Hippocampal formation (tissue), 2 donors: ENCODE results near the gene SLC47A2.
"Not testable (repeated sequence)": the region's sequence is repeated elsewhere in the genome, so short reads cannot be mapped to it uniquely, and the experiment has no call there.

Experiments
- DNase-seq, 2 donors: peaks; one replicate each; lab custom pipeline; 2025; lab: John Stamatoyannopoulos, UW

SLC47A2 gene

DNA sequence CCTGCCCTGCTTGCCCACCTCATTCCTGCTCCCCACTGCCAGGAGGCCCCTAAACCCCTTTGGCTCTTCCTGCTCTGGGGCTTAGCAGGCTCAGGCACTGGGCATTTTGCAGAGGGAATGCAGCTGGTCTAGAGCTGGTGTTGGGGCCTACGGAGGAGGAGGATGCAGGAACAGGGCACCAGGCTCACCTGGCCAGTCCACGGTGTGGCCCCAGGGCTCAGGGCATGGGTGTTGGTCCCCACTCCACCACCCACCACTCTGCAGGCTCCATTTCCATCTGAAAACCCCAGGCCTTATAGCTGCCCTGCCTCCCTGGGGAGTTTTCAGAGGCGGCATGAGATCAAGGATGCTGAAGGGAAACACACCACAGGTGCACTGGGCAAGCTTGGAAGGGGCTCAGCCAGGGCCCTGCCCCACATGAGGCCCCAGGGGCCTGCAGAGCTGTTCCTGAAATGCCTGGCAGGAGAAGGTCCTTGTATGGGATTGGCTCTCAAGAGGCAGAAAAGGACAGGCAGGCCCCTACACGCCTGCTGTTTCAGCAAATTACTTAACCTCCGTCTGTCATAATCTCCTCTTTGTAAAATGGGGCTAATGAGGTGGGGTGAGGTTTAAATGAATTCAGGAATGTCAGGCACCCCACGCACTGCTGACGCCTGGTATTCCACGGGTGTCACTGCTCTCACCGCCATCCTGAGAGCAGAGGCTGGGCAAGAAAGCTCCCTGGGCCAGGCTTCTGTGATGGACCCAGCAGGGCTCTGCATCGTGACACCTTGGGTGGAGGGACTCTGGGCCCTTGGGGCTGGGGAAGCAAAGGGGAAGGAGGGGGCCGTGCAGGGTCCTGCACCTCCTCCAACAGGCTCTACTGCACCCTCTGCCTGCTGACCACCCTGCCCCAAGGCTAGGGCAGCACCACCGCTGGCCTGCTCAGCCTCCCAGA is 9.3 kb downstream of the SLC47A2 start:
- DNase-seq = no peak

DNA sequence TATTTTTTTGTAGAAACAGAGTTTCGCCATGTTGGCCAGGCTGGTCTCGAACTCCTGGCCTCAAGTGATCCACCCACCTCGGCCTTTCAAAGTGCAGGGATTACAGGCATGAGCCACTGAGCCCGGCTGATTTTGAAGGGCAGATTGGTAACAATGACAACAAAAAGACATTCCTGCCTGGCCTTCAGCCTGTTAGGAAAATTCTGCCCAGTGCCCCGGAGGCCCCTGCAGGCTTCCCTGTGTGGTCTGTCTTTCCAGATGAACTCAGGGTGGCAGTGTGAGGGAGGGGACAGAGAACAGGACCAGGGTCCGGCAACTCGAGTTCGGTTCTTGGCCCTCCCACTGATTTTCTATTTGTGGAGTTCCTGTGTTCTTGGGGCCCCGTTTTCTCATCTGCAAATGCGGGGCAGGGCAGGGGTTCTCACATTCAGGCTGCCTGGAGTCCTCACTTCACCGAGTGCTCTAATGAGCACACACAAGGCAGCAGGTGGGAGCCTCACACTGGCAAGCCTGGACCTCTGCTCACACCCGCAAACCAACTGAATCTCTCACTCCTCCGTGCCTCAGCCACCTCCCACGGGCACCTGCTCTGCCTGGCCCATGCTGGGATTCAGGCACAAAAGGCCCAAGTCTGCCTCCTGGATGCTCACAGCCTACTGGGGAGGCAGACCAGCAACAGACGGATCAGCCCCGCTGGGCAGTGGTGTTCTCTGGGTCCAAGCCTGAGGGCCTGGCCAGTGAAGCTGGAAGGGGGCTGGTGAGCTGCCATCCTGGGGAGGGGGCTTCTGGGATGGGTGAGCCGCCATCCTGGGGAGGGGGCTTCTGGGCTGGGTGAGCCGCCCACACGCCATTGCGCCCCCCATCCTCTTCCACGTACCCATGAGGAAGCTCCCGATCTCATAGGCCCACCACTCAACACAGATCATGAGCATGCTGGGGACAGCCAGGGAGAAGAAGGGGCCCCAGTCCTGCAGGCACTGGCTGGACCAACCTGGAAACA is 10.3 kb downstream of the SLC47A2 start:
- DNase-seq = no peak

DNA sequence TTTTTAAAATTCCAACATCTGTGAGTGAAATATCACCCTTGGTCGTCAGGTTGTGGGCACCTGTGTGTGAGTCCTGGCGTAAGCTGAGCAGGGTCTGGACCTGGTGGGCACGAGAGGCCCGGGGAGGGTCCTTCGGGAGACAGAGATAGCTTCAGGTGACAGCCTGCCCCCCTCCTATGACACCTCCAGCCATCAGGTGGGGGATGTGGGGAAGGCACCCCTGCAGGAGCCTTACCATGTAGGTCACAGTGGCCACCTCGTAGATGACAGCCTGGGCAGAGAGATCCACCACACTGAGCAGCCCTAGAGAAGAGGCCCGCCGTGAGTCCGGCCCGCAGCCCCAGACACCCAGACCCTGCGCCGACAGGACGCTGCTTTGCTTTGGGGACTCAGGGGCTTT is 11.2 kb downstream of the SLC47A2 start:
- no peak for DNase-seq

DNA sequence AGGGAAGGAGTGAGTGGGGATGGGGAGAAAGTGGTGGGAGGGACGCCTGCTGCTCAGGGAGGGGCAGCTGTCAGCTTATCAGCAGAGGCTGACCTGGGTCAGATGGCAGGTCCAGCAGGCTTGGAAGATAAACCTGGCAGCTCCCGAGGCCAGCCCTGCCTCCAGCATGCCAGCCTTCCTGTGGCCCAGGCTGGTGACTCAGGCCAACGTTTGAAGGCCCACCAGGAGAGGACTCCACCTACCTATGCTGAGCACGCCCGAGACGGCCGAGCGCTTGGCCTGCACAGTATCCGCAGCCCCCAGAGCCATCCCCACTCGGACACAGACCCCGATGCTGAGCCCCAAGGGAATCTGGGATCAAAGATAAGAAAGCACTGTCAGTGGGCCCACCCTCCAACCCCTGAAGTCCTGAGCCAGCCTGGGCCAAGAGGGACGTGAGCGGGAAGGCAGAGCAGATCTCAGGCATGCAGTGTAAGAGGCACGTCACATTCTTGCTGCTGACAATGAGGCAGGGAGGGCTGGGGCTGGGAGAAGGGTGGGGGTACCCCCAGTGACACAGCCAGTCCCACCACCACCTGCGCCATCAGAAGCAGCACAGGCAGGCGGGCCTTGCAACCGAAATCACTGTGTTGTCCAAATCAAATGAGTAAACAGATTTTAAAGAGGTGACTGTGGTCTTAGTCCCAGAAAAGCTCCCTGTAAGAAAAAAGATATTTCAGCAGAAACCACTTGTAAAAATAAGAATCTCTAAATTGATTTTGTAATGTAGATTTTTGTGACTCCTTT is 12.4 kb downstream of the SLC47A2 start:
- DNase-seq = no peak

DNA sequence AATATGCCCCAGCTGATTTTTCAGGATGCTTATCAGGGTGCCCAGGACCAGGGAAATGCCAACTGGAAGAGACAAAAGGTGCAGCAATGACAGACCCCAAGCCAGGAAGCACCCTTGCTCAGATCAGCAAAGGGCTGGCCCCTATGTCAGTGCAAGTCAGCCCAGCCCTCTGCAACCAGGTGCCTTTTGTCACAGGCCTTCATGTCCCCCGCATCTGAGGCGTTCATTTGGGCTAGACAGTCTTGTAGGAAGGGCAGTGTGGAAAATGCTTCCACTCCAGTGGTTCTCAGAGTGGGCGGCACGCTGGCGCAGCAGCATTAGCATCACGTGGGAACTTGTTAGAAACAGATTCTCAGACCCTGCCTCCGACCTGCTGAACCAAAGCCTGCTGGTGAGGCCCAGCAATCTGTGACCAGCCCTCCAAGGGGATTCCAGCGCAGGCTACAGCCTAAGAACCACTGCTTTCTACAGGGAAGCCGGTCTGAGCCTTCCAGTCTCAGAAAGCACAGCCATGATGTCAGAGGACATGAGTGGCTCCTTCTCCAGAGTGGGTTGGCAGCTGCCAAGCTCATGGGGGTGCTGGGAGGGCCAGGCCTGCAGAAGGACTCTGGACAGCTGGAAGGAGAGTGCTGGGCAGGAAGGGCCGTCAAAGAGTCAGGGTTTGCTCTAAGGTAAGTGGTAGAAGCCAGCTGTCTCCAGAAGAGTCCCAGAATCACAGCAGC is 13.1 kb downstream of the SLC47A2 start:
- DNase-seq = no peak

DNA sequence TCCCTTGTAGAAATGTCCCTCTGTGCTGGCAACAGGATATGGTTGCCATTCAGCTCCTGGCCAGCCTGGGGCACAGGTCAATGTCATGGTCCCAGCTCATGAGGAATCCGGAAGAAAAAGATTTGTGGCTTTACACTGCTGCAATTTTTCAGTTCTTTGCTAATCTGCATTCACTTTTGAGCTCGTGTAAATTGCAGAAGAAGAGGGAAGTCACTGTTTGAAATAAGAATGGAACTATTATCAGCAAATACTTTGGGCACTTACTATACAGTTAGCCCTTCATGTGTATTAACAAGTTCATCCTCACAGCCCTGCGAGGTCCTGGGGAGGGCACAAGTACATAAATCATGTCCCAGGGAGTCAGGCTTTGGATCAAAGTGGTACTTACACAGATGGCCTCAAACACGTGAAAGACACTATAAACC is 14.2 kb downstream of the SLC47A2 start:
- no peak for DNase-seq

DNA sequence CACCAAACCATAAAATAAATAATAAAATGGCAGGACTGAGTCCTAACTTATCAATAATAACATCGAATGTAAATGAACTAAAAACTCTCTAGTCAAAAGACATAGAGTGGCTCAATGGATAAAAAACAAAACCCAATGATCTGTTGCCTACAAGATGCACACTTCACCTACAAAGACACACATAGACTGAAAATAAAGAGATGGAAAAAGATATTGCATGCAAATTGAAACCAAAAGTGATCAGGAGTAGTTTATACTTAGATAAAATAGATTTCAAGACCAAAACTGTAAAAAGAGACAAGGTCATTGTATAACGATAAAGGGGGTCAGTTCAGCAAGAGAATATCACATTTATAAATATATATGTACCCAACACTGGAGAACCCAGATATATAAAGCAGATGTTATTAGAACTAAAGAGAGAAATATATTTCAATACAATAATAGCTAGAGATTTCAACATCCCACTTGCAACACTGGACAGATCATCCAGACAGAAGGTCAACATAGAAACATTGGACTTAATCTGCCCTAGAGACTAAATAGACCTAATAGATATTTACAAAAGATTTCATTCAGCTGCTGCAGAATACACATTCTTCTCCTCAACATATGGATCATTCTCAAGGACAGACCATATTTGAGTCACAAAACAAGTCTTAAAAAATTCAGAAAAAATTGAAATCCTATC is 29.8 kb downstream of the SLC47A2 start:
- DNase-seq = no peak

DNA sequence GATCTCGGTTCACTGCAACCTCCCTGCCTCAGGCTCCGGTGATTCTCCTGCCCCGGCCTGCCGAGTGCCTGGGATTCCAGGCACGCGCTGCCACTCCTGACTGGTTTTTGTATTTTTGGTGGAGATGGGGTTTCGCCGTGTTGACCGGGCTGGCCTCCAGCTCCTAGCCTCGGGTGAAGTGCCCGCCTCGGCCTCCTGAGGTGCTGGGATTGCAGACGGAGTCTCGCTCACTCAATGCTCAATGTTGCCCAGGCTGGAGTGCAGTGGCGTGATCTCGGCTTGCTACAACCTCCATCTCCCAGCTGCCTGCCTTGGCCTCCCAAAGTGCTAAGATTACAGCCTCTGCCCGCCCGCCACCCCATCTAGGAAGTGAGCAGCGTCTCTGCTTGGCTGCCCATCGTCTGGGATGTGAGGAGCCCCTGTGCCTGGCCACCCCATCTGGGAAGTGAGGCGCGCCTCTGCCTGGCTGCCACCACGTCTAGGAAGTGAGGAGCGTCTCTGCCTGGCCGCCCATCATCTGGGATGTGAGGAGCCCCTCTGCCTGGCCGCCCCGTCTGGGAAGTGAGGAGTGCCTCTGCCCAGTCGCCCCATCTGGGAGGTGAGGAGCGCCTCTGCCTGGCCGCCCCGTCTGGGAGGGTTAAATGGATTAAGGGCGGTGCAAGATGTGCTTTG is 31.3 kb downstream of the SLC47A2 start:
- not testable (repeated sequence) for DNase-seq

DNA sequence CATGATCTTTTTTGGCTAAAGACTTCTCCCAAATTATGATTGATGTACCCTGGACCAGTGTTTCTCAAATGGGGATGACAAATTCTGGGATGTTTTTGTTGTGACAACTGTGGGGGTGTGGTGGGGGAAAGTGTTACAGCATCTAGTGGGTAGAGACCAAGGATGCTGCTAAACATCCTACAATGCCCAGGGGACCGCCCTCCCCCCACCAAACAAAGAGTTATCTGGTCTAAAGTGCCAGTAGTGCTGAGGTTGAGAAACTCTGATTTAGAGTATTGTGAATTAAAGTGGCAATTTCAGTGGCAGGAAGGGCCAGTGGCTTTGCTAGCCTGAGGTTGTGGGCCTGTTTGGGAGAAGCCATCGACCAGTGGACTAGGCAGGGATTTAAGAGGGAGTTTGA is 33.3 kb downstream of the SLC47A2 start:
- DNase-seq = no peak

DNA sequence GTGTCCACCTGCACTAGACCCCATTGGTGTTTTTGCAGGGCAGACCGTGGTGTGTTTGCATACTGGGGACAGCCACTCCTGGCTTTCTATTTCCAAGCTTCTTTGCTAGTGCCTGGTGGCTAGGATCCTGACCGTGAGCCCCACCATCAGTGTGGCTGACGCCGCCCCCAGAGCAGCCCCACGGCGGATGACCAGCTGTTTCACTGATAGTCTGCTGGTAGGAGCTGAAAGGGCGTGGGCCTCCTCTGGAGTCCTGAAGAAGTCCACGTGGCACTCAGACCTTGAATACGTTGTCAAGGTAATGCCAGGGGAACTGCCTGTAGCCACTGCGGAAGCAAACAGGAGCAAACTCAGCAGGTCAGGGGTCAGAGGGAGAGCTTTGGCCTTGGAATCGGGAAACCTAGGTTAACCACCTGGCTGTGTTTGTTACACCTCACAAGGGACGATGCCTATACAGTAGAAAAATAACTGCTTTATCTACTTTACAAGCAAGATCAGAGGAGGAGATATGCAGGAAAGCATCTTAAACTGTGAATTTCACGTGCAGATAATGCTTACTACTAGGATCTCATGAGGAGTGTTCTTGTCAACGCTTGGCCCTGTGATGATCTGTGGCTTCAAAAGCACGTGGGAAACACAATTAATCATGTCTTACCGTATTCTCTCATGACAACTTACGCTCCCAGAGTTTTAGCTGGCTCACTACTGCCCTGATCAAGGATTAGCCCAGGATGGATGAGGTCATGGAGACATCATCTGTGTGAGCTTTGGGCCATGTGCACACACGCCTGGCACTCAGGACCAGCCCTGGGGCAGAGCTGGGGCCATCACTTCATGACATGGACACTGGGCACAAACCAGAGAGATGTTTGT is 37.6 kb downstream of the SLC47A2 start:
- no peak for DNase-seq

DNA sequence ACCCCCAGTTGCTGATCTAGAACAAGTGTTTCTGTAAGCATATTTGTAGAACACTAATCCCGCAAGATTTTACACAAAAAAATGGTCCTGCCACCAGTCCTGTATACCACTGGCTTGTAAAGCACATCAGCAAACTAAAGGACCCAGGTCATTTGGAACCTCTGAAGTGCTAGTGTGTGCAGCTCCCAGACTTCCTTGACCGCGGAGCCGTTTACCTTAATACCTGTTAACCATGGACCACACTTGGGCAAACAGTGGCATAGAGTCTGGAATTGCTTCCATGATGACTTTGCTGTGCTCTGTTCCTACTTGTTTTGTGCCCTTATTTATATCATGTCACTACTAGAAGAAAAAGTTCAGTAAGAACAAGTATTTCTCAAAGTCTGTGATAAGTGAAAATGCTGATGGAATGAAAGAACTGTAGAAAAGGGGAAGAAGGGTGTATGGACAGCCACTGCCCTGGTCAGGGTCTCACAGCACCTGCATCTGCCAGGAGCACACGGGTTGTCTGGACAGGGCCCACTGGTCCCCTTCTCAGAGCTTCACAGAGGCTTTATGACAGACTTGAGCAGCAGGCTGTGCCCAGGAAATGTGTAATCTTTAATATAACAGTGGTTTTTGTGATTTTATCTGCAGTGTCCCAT is 38.5 kb downstream of the SLC47A2 start:
- no peak for DNase-seq

DNA sequence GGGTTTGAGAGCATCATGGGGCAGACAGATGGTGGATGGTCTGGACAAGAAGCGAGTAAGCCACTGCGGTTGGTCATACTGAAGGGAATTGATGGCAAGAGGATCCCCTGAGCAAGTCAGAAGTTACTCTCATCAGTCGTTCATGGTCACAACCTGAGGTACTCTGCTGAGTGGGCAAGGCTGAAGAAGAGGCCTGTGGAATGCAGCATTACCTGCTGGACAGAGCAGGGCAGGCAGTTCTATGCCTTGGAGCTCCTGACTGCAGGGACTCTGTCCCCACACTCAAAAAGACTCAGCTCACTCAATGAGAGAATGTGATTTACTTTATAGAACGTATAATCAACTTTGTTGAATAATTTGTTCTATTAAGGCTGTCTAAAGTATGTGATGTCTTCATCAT is 39.5 kb downstream of the SLC47A2 start:
- no peak for DNase-seq

DNA sequence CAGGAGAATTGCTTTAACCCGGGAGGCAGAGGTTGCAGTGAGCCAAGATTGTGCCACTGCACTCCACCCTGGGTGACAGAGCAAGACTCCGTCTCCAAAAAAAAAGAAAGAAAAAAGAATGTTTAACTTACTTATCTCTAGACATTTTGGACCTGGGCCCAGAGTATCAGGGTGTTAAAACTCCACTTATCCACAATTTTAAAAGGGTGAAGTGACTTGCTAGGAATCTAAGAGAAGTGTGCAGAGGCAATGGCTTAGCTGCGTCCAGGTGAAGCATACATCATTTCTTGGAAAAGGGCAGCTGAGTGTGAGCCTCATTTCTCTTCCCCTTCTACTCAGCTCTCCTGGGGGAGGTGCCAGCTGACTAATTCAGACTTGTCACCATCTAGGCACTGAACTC is 42.8 kb downstream of the SLC47A2 start:
- no peak for DNase-seq

DNA sequence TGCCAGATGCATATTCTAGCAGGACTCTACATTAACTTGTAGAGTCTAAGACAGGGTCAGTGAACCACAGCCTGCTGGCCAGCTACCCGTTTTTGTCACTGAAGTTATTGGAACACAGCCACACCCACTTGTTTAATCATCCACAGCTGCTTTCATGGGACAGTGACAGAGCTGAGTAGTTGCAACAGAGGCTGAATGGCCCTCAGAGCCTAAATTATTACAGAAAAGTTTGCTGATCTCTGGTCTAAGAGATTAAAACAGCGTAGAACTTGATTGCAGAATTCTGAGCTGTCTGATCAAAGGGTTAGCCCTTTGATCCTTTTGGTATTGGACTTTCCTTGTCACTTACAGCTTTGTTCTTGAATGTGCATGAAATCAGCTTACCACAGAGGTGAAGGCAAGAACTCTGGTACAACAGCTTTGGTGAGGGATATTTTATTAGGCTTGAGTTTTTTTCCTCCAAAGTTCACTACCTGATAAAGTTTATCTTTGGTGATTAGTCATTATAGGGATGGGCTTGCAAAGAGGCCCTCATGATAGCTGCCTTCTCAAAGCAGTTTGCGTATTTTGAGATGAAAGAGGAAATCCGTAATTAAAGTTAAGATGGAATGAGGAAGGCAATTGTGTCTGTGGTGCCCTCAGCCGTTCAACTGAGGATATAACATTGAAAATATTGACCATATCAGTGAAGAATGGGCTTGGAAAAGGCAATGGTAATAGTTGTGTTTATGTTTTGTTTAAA is 44.2 kb downstream of the SLC47A2 start:
- DNase-seq = peak in 1 of 2 donors; percentile 32

DNA sequence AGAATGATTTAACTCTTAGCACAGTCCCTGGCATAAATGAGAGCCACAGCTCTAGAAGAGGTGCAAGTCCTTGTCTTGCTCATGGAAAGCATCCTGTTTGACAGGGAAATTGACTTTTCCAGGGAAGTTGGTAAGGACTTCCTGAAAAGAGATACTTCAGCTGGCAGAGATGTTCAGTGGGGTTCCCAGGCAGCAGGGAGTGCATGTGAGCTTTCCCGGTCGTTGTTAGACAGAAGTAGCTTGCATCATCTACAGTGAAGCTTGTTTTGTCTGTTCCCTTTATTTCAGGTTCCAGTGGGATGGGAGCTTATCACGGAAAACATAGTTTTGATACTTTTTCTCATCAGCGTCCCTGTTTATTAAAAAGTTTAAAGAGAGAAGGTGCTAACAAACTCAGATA is 45.0 kb downstream of the SLC47A2 start:
- DNase-seq = no peak

DNA sequence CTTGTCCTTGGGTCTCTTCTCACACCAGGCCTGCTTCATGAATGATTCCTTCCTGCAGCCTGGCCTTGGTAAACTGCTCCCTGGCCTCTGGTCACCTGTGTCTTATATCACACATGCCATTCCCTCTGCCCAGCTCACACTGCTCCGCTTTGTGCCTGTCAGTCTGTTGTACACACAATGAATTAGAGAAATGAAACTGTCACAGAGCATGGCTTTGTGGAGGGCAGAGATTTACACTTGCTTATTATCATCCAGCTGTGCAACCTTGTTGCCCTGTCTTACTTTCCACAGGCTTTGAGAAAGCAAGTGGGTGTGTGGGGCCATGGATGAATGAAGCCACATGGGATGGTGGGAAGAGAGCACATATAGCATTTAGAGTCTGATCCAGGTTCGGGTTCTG is 45.5 kb downstream of the SLC47A2 start:
- no peak for DNase-seq

DNA sequence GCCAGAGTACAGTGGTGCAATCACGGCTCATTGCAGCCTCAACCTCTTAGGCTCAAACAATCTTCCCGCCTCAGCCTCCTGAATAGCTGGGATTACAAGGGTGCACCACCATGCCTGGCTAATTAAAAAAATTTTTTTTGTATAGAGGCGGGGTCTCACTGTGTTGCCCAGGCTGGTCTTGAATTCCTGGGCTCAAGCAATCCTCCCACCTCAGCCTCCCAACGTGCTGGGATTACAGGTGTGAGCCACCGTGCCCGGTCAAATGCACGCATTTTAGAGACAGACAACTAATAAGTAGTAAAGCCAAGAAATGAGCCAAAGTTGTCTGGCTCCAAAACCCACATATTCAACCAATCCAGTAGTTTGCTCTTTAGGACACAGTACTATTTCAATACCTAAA is 46.7 kb downstream of the SLC47A2 start:
- not testable (repeated sequence) for DNase-seq

DNA sequence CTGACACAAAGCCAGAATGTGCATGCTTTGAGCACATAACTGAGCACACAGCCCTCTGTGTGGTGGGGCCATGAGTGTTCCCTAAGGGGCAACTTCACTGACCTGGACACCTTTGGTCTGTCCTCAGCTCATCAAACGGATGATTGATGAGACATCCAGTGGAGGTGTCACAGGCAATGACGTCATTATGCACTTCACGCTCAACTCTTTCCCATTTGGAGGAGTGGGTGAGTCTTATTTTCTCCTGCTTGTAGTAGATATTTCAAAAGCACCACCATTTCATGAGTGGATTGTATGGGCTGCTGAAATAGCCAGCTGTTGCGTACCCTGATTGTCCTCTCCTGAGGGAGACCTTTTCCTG is 51.6 kb downstream of the SLC47A2 start:
- no peak for DNase-seq
